Tibial nerve (tissue), 4 donors: ENCODE results near the gene GPC5. TPM values are rescaled to one million over a fixed set of nuclear protein-coding genes. Genes with fewer than 3 reads are reported as not detected.

Source experiments
- DNase-seq, 2 donors: peaks; one replicate each; pipeline ENCODE4 v3.0.0-alpha.2; 2019; ENCODE audit warnings: low spot score in 2 of 2
- H3K27ac ChIP-seq, 4 donors: fragments of 200-600 bp; sonication (generic) in 3 of 4; one replicate each; pipeline ENCODE4 v1.5.1; 2017 to 2019; ENCODE audit warnings: mild to moderate bottlenecking in 1 of 4
- H3K27me3 ChIP-seq, 2 donors: fragments of 200-600 bp; sonication (generic) in 1 of 2; one replicate each; pipeline versions ENCODE4 v1.5.1 to v1.6.0; 2017 to 2019
- H3K36me3 ChIP-seq, 3 donors: fragments of 200-600 bp; sonication (generic); one replicate each; pipeline ENCODE4 v1.5.1; 2018 to 2019
- H3K4me1 ChIP-seq, 4 donors: fragments of 200-600 bp; sonication (generic) in 3 of 4; one replicate each; pipeline ENCODE4 v1.5.1; 2017 to 2019
- H3K4me3 ChIP-seq, 4 donors: fragments of 200-600 bp; sonication (generic) in 3 of 4; one replicate each; pipeline ENCODE4 v1.5.1; 2017 to 2019; ENCODE audit warnings: mild to moderate bottlenecking in 1 of 4, moderate library complexity in 1 of 4
- H3K9me3 ChIP-seq, 4 donors: fragments of 200-600 bp; sonication (generic) in 3 of 4; one replicate each; pipeline ENCODE4 v1.5.1; 2017 to 2019
- EP300 ChIP-seq, 2 donors: sonication (generic); formaldehyde crosslinking; IDR thresholded peaks; one replicate each; pipeline ENCODE4 v1.6.1; 2017; ENCODE audit warnings: antibody characterized with exemption in 2 of 2, mild to moderate bottlenecking in 1 of 2
- POLR2A ChIP-seq, 2 donors: fragments of 450-650 bp; IDR thresholded peaks; one replicate each; pipeline ENCODE4 v1.6.1; 2017; ENCODE audit warnings: antibody characterized with exemption in 2 of 2, mild to moderate bottlenecking in 2 of 2, moderate library complexity in 2 of 2
- WGBS, 2 donors: methylation state at CpG; one replicate each; pipeline ENCODE4 v1.1.5; 2018; 5-methylcytosine and 5-hydroxymethylcytosine counted together
- total RNA-seq, 4 donors: library from RNA; depleted of rRNA; stranded (reverse); fragments of >200 nt; gene quantifications; one replicate each; pipeline ENCODE4 v1.1.0, GENCODE V29; 2016
- TF ChIP-seq, protein P1 (sequence below), 5 experiments: fragments of 200-600 bp in 3 of 5; fragments of 450-650 bp in 2 of 5; sonication (generic) in 3 of 5; IDR thresholded peaks; one replicate each; pipeline ENCODE4 v1.5.1; 2016 to 2019; ENCODE audit warnings: antibody characterized with exemption in 5 of 5, mild to moderate bottlenecking in 3 of 5, moderate library complexity in 2 of 5

Gene GPC5
- total RNA-seq, 4 donors from 2014 or later, result 3.7 to 5.7 (median 4.2) TPM; not detected in 1

DNA sequence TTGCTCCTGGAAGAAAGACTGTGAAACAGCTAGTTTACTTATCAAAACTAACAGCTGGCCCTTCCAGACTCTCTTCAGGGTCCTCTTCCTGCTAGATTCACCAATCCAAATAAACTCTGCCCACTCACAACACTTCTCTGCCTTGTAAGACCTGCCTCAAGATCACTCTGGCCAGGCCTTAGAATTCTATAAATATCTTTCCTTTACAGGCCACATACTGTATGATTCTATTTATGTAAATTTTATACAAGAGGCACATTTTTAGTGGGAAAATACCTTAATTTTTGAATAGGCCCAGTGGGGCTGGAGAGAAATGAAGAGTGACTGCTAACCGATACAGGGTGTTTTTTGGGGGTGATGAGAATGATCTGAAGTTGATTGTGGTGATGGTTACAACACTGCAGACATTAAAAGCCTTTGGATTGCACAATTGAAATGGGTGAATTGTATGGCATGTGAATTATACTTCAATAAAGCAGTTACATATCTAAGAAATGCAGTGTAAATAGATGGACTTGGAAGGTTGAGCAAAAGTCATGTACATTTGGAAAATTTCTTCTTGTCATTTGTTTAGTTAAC is 141.8 kb downstream of the GPC5 start:
- Histone ChIP-seq H3K36me3 (no peaks in the 10 kb centered on the region), H3K9me3 (no peaks in the 10 kb centered on the region), H3K4me1 (no peaks in the 10 kb centered on the region), H3K27me3 (no peaks in the 10 kb centered on the region), H3K4me3 (no peak overlapping the region), H3K27ac (no peak overlapping the region)
- TF ChIP-seq POLR2A (IDR thresholded peaks at IDR 0.05) (no peak), EP300 (IDR thresholded peaks at IDR 0.05) (no peak)
- TF ChIP-seq, protein P1, sequence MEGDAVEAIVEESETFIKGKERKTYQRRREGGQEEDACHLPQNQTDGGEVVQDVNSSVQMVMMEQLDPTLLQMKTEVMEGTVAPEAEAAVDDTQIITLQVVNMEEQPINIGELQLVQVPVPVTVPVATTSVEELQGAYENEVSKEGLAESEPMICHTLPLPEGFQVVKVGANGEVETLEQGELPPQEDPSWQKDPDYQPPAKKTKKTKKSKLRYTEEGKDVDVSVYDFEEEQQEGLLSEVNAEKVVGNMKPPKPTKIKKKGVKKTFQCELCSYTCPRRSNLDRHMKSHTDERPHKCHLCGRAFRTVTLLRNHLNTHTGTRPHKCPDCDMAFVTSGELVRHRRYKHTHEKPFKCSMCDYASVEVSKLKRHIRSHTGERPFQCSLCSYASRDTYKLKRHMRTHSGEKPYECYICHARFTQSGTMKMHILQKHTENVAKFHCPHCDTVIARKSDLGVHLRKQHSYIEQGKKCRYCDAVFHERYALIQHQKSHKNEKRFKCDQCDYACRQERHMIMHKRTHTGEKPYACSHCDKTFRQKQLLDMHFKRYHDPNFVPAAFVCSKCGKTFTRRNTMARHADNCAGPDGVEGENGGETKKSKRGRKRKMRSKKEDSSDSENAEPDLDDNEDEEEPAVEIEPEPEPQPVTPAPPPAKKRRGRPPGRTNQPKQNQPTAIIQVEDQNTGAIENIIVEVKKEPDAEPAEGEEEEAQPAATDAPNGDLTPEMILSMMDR (IDR thresholded peaks at IDR 0.05), result no peak
- DNase-seq, result no peak
- WGBS, 2 donors, result 67 to 74% methylated on average over 1 of the region's 1 CpG

DNA sequence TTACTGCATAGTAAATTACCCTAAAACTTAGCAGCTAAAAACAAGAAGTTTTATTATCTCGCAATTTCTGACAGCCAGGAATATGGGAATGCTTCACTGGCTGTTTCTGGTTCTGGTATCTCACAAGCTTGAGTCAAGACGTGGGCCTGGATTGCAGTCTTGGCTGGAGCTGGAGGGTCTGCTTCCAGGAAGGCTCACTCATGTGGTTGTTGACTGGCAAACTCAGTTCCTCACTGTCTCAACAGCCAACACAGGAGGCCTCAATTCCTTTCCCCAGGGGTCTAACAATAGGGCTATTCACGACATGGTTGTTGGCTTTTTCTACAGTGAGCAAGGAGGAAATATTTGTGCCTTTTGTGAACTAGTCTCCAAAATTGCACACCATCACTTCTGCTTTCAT is 146.3 kb downstream of the GPC5 start:
- Histone ChIP-seq H3K36me3 (no peaks in the 10 kb centered on the region), H3K4me1 (no peaks in the 10 kb centered on the region), H3K27ac (peak overlapping the region in 1 of 4 donors; percentile 8), H3K9me3 (peaks cover 0 to 4% (median 0%) of the 10 kb centered on the region in 4 donors), H3K27me3 (no peaks in the 10 kb centered on the region), H3K4me3 (no peak overlapping the region)
- no peak for DNase-seq
- TF ChIP-seq EP300 (IDR thresholded peaks at IDR 0.05) (no peak), POLR2A (IDR thresholded peaks at IDR 0.05) (no peak)
- TF ChIP-seq, protein P1 (IDR thresholded peaks at IDR 0.05), result no peak
- 17 to 40% methylated on average over 3 of the region's 3 CpGs for WGBS, 2 donors

DNA sequence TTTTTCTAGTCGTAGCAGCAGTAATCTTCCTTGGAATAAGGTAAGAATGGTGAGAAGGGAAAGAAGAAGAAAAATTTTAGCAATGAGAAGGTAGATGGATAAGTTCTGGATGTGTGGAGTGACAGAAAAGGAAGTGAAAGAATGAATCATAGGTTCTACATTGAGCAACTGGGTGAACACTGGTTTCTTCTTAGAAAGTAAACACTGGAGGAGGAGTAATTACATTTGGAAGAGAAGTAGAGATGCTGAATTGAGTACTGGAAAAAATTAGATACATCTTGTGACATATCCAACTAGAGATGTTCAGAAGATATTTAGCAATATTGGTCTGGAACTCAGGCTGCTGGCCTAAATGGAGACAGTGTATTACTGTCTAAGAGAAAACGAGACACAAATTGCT is 148.5 kb downstream of the GPC5 start:
- TF ChIP-seq POLR2A (IDR thresholded peaks at IDR 0.05), result no peak
- TF ChIP-seq EP300 (IDR thresholded peaks at IDR 0.05), result no peak
- TF ChIP-seq, protein P1 (IDR thresholded peaks at IDR 0.05), result no peak
- 79 to 80% methylated on average over 2 of the region's 2 CpGs for WGBS, 2 donors
- no peak overlapping the region for H3K27ac ChIP-seq
- peaks cover 0 to 7% (median 0%) of the 10 kb centered on the region in 4 donors for H3K9me3 ChIP-seq
- no peak overlapping the region for H3K4me3 ChIP-seq
- no peaks in the 10 kb centered on the region for H3K36me3 ChIP-seq
- H3K27me3 ChIP-seq, result no peaks in the 10 kb centered on the region
- no peak for DNase-seq
- H3K4me1 ChIP-seq, result no peaks in the 10 kb centered on the region

DNA sequence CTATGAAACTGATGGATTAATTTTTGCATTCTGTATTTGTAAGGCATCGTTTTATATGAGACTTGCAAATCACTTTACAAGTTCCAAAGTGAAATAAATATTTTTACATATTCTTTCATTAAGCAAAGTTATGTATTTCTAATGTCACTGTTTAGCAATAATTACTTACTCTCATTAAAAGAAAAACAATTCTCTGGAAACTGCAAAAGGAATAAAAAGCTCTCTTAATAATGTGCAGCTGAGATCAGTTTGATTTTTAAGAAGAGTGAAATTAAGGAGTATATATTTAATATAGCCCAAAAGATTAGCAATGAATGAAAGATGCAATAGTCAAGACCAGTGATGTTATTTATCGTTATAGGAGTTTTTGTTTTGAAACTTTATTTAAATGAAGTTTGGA is 155.2 kb downstream of the GPC5 start:
- 84 to 85% methylated on average over 2 of the region's 2 CpGs for WGBS, 2 donors
- Histone ChIP-seq H3K9me3 (peaks cover 0 to 20% (median 0%) of the 10 kb centered on the region in 4 donors), H3K27me3 (no peaks in the 10 kb centered on the region), H3K4me3 (no peak overlapping the region), H3K4me1 (no peaks in the 10 kb centered on the region), H3K27ac (no peak overlapping the region), H3K36me3 (no peaks in the 10 kb centered on the region)
- TF ChIP-seq EP300 (IDR thresholded peaks at IDR 0.05), result no peak
- no peak for DNase-seq

DNA sequence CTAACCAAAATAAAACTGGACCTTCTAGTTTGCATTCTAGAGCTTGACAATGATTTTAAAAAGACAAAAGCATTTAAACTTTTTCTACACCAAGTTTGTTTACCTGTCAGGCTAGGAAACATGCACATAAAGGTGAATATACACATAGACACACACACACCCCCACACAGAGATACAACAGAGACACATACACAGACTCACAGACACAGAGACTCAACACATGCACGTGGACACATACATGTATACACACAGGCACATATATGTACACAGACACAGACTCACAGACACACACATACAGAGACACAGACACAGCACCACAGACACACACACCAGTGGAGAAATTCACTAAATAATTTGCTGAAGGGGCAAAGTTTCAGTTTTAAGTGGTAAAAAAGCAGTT is 155.7 kb downstream of the GPC5 start:
- H3K36me3 ChIP-seq, result no peaks in the 10 kb centered on the region
- H3K9me3 ChIP-seq, result peaks cover 0 to 20% (median 0%) of the 10 kb centered on the region in 4 donors
- no peak for DNase-seq
- H3K27ac ChIP-seq, result no peak overlapping the region
- no peaks in the 10 kb centered on the region for H3K27me3 ChIP-seq
- TF ChIP-seq POLR2A (IDR thresholded peaks at IDR 0.05), result no peak
- no peak for TF ChIP-seq EP300 (IDR thresholded peaks at IDR 0.05)
- TF ChIP-seq, protein P1 (IDR thresholded peaks at IDR 0.05), result no peak
- WGBS, 2 donors, result 76 to 88% methylated on average over 1 of the region's 1 CpG
- H3K4me3 ChIP-seq, result no peak overlapping the region
- no peaks in the 10 kb centered on the region for H3K4me1 ChIP-seq
